Central memory CD8-positive, alpha-beta T cell (primary cell): ENCODE measurements around the gene GP2.

ENCODE experiments used
- ATAC-seq: fragments of 150-1000 bp; cut with Tn5 transposase; replicated peaks from 2 replicates; pipeline ENCODE4 v1.10.0; 2022; ENCODE audit warnings: mild to moderate bottlenecking, moderate FRiP score, moderate number of reproducible peaks; ENCODE audit not compliant: poor library complexity, severe bottlenecking; ENCODE audit errors: extremely low read depth
- DNase-seq, 2 donors: peaks; one replicate each; pipeline ENCODE4 v3.0.0; 2021; ENCODE audit warnings: low spot score in 2 of 2
- H3K27ac Mint-ChIP-seq: one replicate; pipeline ENCODE4 v1.8.0; 2022; ENCODE audit warnings: low read depth, mild to moderate bottlenecking, moderate library complexity, mixed read lengths
- H3K27me3 Mint-ChIP-seq: one replicate; pipeline ENCODE4 v1.8.0; 2022; ENCODE audit warnings: mixed read lengths
- H3K36me3 Mint-ChIP-seq: one replicate; pipeline ENCODE4 v1.8.0; 2022; ENCODE audit warnings: mild to moderate bottlenecking, moderate library complexity, mixed read lengths; ENCODE audit not compliant: insufficient read depth
- H3K4me1 Mint-ChIP-seq: one replicate; pipeline ENCODE4 v1.8.0; 2022; ENCODE audit warnings: mixed read lengths
- H3K4me3 Mint-ChIP-seq: one replicate; pipeline ENCODE4 v1.8.0; 2022; ENCODE audit warnings: mild to moderate bottlenecking, moderate library complexity, mixed read lengths
- H3K9me3 Mint-ChIP-seq: one replicate; pipeline ENCODE4 v1.8.0; 2022; ENCODE audit warnings: mixed read lengths

GP2 gene

DNA sequence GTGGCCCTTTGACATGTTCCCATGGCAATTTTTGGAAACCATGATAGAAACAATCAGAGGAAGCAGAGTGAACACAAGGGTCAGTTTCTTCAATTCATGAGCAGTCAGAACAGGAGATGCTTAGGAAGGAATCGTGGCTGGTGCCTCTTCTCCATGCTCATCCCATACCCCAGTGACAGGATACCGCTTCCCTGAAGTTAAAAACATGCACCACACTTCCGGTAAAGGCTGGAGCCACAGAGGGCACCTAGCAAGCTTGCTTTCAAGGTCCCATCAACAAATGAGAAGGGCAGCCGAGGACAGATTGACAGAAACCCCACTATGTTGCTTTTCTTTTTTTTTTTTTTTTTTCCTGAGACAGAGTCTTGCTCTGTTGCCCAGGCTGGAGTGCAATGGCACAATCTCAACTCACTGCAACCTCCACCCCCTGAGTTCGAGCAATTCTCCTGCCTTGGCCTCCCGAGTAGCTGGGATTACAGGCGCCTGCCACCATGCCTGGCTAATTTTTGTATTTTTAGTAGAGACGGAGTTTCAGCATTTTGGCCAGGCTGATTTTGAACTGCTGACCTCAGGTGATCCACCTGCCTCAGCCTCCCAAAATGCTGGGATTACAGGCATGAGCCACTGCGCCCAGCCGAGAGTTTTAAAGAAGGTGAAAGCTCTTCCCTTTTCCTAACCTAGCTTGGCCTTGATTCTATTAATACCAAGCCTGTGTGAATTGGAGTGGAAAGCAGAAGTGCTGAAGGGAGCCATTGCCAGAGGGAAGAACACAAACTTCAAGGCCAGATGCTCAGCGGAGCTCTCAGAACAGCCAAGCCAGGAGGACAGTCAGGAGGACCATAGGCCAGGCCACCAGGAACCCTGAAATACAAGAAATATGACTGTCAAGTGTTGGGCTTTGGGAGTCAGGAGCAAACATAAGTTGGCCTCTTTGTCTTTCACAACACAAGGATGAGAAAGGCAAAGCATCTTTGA, 16.6 kb downstream of the GP2 start:
- H3K27ac Mint-ChIP-seq, result no peak overlapping the region

DNA sequence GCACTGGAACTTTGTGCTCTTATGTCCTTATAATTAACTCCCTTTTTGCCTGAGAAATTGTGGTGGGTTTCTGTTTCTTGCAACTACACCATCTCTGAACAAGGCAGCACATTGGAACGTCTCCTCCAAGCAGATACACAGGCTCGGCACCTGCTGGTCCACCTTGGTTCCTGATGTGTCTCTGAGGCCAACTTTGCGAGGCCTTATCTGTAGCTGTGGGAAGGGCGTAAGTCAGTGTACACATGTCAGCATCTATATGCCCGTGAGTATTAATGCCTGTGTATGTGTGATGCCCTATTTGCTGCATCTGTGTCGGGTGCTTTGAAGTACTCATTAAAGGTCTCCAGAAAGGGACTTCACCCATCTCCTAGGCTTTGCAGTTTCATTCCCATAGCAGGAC, 17.5 kb downstream of the GP2 start:
- H3K27me3 Mint-ChIP-seq, result peaks cover 10% of the 10 kb centered on the region
- H3K27ac Mint-ChIP-seq, result no peak overlapping the region
- H3K4me1 Mint-ChIP-seq, result no peaks in the 10 kb centered on the region
- H3K4me3 Mint-ChIP-seq, result no peak overlapping the region
- H3K9me3 Mint-ChIP-seq, result peaks cover 10% of the 10 kb centered on the region
- no peaks in the 10 kb centered on the region for H3K36me3 Mint-ChIP-seq
- DNase-seq (no peak), ATAC-seq (no peak)

More for the DNA sequence above, 16.6 kb downstream of the GP2 start:
- no peaks in the 10 kb centered on the region for H3K4me1 Mint-ChIP-seq
- no peaks in the 10 kb centered on the region for H3K36me3 Mint-ChIP-seq
- peaks cover 10% of the 10 kb centered on the region for H3K27me3 Mint-ChIP-seq
- DNase-seq (no peak), ATAC-seq (no peak)
- peaks cover 10% of the 10 kb centered on the region for H3K9me3 Mint-ChIP-seq
- no peak overlapping the region for H3K4me3 Mint-ChIP-seq

DNA sequence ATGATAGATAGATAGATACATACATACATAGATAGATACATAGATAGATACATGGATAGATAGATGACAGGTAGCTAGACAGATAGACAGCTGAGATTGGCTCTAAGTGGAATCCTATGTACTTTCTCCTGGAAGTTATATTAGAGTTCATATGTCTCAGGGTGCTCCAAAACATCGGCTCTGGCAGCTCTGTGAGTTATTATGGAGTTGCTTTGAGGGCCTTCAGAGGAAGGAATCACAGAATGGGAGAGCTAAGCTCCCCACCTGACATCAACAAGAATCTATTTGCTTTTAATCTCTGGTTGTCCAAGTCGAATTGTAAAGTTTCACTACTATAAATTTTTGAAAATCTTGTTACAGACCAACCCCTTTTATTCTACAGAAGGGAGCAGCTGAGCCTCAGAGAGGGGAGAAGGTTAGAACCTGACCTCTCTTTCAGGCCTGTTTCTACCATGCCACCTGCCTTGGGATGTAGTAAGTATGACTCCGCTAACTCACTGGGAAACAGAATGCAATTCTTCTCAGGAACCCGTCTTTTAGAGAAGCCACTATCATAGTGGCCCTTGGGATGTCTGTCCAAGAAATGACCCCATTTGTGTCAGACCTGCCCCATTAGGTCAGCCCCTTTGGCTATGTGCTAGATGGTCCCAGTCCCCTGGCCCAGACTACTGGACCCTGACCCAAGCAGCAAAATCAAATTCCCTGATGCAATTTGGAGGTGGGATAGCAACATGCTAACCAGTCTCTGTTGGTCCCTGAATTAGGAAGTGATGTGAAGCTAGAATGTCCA, 18.3 kb downstream of the GP2 start:
- DNase-seq, result no peak
- Mint-ChIP-seq H3K9me3 (peaks cover 10% of the 10 kb centered on the region), H3K4me1 (no peaks in the 10 kb centered on the region), H3K27ac (no peak overlapping the region), H3K4me3 (no peak overlapping the region), H3K36me3 (no peaks in the 10 kb centered on the region), H3K27me3 (peaks cover 10% of the 10 kb centered on the region)
- no peak for ATAC-seq

DNA sequence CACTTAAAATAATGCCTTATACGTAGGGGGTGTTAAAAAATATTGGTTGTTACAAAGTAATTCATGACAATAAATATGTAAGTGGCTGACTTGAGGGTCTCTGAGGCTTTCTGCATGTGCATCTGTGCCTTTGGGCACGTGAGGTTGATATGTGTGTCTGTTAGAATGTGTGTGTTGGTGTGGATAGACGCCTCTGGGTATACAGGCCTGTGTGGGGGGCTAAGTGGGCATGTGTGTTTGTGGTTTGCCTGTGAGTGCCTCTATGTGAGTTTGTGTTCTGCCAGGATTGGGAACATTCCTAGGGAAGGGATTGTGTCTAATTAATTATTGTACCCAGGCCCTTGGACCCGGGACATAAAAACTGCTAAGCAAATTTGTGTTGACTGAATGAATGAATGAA, 19.0 kb downstream of the GP2 start:
- ATAC-seq (no peak), DNase-seq (no peak)
- Mint-ChIP-seq H3K4me3 (no peak overlapping the region), H3K27ac (no peak overlapping the region), H3K4me1 (no peaks in the 10 kb centered on the region), H3K36me3 (no peaks in the 10 kb centered on the region), H3K9me3 (peaks cover 9% of the 10 kb centered on the region), H3K27me3 (peaks cover 10% of the 10 kb centered on the region)

DNA sequence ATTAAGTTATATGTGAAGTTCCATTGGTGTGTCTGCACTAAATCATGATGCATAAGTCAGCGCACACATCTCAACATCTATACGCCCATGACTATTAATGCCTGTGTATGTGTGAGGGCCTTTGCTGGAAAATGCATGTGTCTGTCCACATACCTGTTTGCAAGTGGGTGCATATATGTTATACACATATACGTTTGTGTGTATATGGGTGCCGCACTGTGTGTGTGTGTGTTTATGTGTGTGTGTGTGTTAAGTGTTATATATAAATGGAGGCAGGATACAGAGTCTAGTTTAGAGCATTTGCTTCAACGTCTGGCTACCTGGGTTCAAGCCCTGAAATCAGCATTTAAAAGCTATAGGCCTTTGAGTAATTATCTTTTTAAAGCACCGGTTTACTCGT, 19.5 kb downstream of the GP2 start:
- no peak overlapping the region for H3K4me3 Mint-ChIP-seq
- ATAC-seq (no peak), DNase-seq (no peak)
- no peaks in the 10 kb centered on the region for H3K36me3 Mint-ChIP-seq
- H3K9me3 Mint-ChIP-seq, result peaks cover 5% of the 10 kb centered on the region
- no peaks in the 10 kb centered on the region for H3K4me1 Mint-ChIP-seq
- H3K27ac Mint-ChIP-seq, result no peak overlapping the region
- H3K27me3 Mint-ChIP-seq, result peaks cover 10% of the 10 kb centered on the region

DNA sequence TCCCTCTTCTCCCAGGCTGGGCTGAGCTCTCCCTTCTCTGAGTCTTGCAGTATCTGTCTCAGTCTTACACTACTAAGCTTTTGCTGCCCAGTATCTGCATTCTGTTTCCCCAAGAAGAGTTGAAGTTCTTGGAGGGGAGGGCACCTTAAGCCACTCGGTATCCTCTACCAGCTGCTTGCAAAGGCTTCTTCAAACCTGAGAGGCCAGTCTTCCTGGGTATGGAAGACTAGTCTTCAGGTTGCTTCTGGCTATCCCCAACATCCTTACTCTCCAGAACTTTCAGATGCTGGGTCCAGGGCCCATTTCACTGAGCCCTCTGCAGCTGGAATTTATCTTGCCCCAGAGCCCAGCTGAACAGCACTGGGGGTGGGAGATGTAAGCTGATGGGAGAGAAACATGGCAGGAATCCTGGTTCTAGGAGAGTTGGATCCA, 20.1 kb downstream of the GP2 start:
- no peak overlapping the region for H3K4me3 Mint-ChIP-seq
- DNase-seq (no peak), ATAC-seq (no peak)
- peaks cover 5% of the 10 kb centered on the region for H3K9me3 Mint-ChIP-seq
- H3K36me3 Mint-ChIP-seq, result no peaks in the 10 kb centered on the region
- peaks cover 10% of the 10 kb centered on the region for H3K27me3 Mint-ChIP-seq
- no peaks in the 10 kb centered on the region for H3K4me1 Mint-ChIP-seq
- no peak overlapping the region for H3K27ac Mint-ChIP-seq

DNA sequence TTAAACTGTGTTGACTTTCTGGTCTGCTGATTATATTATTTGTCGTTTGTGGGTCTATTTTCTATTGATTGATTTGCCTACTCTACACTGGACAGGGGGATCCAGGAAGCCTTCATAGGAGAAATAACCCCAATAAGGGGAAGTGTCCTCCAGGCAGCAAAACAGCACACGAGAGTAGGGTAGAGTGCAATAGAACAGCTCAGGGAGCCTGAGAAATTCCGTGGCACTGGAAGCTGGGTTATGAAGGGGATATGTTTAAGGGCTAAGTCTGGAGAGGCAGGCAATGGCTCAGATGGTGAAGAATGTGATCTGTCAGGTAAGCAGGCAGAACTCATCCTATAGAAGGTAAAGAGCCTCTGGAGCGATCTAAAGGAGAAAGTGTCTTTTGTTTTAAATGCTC, 20.9 kb downstream of the GP2 start:
- DNase-seq (no peak), ATAC-seq (no peak)
- no peaks in the 10 kb centered on the region for H3K36me3 Mint-ChIP-seq

DNA sequence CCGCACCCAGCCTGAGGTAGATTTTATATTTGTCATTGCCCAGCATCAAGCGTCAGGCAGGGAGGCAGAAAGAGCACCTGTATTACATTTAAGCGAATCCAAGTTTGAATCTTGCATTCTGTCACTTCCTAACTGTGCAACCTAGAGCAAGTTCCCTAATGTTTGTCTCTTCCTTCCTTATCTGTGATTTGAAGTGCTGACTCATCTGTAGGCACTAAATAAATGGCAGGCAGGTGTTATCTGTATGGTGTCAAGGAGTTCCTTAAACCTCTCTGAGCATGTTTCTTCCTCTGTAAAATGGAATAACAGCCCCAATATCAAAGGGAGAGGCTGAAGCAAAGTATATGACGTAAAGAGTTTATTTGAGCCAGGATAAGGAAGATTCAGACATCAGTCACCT, 24.3 kb downstream of the GP2 start:
- no peak overlapping the region for H3K27ac Mint-ChIP-seq

More for the DNA sequence above, 20.9 kb downstream of the GP2 start:
- no peak overlapping the region for H3K27ac Mint-ChIP-seq
- no peaks in the 10 kb centered on the region for H3K4me1 Mint-ChIP-seq
- H3K9me3 Mint-ChIP-seq, result peaks cover 5% of the 10 kb centered on the region
- H3K4me3 Mint-ChIP-seq, result no peak overlapping the region
- H3K27me3 Mint-ChIP-seq, result peaks cover 10% of the 10 kb centered on the region

DNA sequence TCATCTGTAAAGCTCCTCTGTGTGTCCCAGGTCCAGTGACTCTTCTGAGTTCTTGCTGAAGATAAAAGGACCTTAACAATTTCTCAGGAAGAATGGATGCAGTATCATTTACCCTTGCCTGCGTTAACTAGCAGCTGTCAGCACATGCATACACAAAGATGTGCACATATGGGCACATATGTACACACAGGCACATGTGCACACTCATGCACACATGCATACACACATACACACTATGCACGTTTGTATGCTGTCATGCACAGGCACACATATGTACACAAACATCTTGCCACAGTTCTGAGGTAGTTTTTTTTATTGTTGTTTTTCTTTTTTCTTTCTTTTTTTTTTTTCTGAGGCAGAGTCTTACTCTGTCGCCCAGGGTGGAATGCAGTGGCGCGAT, 24.9 kb downstream of the GP2 start:
- ATAC-seq (no peak), DNase-seq (no peak)
- Mint-ChIP-seq H3K4me3 (no peak overlapping the region), H3K27me3 (peaks cover 13% of the 10 kb centered on the region), H3K36me3 (no peaks in the 10 kb centered on the region), H3K9me3 (no peaks in the 10 kb centered on the region), H3K4me1 (no peaks in the 10 kb centered on the region), H3K27ac (no peak overlapping the region)

More for the DNA sequence above, 24.3 kb downstream of the GP2 start:
- Mint-ChIP-seq H3K27me3 (peaks cover 13% of the 10 kb centered on the region), H3K4me3 (no peak overlapping the region), H3K4me1 (no peaks in the 10 kb centered on the region), H3K9me3 (no peaks in the 10 kb centered on the region), H3K36me3 (no peaks in the 10 kb centered on the region)
- DNase-seq, result no peak
- ATAC-seq, result no peak

DNA sequence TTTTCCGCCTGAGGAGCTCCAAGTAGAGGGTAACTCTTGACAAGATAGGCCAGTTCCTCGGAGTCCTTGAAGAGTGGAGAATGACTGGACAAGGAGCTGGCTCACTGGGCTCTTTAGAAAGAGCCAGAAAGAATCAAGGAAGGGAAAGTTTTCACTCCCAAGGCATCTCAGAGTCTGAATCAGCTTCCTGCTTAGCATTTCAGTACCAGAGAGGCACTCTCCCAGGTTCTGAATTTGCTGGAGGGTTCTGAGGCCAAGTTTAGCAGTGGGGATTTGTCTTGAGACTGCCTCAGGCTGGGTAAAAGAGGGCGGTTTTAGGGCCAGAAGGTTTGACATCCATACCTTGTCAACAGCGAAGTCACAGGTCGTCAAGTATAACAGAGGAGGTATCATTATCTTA, 25.5 kb downstream of the GP2 start:
- DNase-seq (no peak), ATAC-seq (no peak)
- H3K4me3 Mint-ChIP-seq, result no peak overlapping the region
- H3K27me3 Mint-ChIP-seq, result peaks cover 13% of the 10 kb centered on the region
- H3K27ac Mint-ChIP-seq, result no peak overlapping the region
- no peaks in the 10 kb centered on the region for H3K4me1 Mint-ChIP-seq
- H3K36me3 Mint-ChIP-seq, result no peaks in the 10 kb centered on the region
- no peaks in the 10 kb centered on the region for H3K9me3 Mint-ChIP-seq

DNA sequence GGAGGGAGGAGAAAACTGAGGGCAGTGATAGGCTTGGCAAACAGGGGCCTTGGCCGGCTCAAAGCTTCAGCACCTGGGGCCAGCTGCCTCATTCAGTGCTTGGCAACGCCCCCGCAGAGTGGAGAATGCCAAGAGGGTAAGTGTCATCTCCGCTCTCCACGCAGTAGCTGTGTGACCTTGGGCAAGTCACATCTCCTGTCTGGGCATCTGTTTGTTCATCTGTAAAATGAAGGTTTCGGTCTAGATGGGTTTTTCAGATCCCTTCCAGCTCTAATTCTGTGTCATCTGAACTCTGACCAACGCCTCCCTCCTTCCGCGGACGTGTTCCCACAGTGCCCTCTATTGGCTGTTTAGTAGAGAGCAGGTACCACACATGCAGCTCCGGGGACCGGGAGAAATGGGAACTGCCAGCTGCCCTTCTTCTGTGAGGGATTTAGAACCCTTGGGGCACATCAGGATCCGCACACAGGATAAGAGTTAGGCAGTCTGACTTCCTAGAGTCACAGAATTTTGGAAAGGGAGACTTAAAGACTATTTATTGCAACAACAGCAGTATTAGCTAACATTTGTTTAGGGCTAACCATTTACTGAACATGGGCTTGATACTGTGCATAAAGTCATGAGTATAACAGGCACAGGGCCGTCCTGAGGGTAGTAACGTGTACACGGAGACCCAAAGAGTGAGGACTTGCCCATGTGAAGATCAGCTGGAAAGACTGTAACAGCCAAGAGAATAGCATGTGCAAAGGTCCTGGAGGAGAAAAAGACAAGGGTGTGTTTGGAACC, 26.8 kb downstream of the GP2 start:
- Mint-ChIP-seq H3K4me1 (no peaks in the 10 kb centered on the region), H3K9me3 (no peaks in the 10 kb centered on the region), H3K4me3 (no peak overlapping the region), H3K27me3 (peaks cover 13% of the 10 kb centered on the region), H3K36me3 (no peaks in the 10 kb centered on the region), H3K27ac (no peak overlapping the region)
- no peak for DNase-seq
- ATAC-seq, result no peak

DNA sequence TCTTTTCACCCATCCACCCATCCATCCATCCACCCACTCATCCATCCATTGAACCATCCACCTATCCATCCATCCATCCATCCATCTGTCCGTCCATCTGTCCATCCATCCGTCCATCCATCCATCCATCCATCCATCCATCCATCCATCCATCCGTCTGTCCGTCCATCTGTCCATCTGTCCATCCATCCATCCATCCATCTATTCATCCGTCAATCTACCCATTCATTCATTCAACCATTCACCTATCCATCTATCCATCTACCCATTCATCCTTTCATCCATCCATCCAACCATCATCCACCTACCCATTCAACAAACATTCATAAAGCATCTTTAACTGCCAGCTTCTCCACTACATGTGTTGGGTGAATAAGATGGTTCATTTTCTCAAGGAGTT, 28.9 kb downstream of the GP2 start:
- DNase-seq (no peak), ATAC-seq (no peak)
- Mint-ChIP-seq H3K9me3 (no peaks in the 10 kb centered on the region), H3K27ac (no peak overlapping the region), H3K27me3 (peaks cover 13% of the 10 kb centered on the region), H3K4me3 (no peak overlapping the region), H3K4me1 (no peaks in the 10 kb centered on the region), H3K36me3 (no peaks in the 10 kb centered on the region)
